ENCODE data around the gene PCLO.
A peak's percentile ranks its signal among the peaks of the same experiment; 100 is the strongest.
"Not testable (repeated sequence)": the region's sequence is repeated elsewhere in the genome, so short reads cannot be mapped to it uniquely, and the experiment has no call there.

Gene PCLO

DNA sequence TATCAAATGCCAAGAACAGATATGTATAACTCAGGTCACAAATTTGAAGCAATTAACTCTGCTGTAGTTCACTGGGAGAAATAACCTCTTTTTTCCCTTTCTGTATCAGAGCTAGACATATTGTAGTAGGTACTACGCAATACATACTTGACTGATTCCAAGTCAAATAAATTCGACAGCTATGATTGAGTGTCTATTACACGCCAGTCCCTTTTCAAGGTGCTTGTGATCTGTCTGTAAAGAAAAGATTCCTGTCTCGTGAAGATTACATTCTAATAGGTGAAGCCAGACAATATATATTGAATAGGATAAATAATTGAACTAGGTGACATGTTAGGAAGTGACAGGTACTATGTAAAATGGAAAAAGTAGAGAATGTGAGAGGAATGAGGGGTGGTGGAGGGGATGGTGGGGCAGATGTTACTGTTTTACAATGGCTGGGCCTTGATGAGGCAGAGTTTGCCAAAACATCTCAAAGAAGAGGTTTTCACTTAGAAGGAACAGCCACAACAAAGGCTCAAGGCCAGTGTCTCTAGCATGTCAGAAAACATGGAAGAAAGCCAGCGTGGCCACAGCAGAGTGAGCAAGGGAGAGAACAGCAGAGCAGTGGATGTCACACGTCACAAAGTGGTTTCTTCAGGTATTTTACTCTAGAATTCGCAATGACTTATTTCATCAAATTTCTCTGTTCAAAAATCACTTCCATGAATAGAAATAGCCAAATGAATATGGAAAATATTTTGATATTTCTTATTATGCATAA lies 436.5 kb downstream of the PCLO start:
- no peak for DNase-seq

DNA sequence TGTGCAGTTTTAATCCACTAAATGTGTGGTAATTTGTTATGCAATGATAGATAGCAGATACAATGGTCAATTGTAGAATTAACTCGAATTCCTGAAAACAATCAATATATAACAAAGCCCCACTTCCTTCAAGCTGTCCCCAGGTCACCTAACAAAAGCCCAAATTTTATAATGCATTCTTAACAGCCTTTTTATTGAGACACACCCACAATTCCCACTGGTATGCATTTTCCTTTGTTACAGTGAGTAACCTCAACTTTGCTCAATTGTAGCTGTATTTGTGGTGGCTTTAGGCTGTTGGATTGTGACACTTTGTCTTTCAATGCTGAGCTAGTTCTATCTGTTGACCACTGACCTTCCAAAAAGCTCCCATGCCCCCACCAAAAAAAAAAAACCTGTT lies 439.3 kb downstream of the PCLO start:
- no peak for DNase-seq

DNA sequence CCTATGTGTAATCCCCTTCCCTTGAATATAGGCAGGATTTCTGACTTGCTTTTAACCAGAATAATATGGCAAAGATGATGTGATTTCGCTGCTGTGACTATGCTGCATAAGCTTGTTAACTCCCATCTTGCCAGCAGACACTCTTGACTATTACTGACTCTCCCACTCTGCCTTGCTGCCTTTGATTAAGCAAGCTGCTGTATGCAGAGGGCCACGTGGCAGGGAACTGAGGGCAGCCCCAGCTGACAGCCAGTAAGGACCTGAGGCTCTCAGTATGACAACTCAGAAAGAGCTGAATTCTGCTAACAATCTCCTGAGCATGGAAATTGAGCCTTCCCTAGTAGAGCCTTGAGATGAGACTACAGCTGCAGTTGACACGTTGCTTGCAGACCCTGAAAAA lies 439.7 kb downstream of the PCLO start:
- peak; percentile 68 for DNase-seq

DNA sequence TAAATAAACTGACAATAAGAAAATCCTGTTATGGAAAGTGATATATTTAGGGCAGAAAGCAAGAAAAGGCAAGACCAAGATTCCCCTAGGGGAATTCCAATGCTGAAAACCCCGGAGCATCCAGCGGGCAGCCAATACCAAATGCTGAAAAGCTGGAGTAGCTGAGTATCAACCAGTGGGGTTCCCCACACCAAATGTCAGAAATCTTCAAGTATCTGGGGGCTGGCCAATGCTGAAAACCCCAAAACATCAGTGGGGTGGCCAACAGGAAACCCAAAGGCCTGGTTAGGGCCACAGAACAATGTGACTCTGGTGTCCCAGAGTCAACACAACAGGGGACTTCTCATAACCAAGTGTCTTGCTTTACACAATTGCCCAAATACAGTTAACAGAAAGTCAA lies 447.3 kb downstream of the PCLO start:
- DNase-seq = no peak

DNA sequence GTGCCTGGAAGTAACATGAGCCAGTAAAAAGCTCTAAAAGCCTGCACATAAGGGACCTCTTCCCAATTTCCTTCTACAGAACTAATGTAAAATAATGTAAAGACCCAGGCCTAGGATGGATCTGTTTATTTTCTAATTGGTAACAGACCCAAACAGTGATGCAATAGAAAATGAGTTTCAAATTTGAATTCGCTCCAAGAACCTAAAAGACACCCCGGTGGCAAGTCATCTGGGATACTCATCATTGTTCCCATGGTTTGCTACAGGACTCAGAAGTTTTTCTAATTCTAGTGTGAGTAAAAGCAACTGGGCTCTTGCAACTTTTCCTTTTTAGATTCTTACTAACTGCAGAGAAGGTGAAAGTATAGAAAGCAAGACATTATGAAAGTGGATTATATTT lies 447.8 kb downstream of the PCLO start:
- no peak for DNase-seq

DNA sequence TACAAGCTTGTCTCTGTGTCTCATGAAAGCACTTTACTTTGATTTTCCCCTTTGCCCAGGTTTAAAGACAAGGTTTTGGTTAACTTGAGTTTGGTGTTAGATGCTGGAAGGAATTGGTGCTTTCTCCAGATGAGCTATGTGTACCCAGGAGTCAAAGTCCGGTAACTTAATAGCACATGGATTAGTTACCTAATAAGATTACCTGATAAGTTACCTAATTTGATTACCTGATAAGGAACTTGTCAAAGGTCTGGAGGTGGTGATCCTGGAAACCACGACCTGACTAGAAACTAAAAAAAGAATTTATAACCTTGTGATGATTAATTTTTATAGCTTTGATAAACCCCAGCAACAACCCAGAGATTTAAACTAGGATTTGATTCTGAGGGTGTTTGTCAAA lies 449.2 kb downstream of the PCLO start:
- peak; percentile 67 for DNase-seq

DNA sequence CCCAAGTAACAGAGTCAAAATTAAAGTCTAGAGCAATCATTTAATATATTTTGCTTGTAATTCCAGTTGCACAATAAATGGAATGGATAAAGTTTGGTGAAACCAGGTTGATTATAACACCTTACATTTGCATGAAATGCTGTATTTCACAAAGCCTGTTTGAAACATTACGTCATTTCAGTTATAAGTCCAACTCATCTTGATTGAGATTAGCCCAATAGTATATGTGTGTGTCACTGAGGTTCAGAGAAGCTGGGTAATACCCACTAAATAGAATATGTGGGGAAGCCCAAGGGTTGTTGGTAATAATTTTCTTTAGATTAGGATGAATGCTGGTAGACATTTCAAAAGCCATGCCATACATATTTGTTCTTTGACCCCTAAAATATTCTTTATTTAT lies 456.3 kb downstream of the PCLO start:
- DNase-seq = not testable (repeated sequence)

DNA sequence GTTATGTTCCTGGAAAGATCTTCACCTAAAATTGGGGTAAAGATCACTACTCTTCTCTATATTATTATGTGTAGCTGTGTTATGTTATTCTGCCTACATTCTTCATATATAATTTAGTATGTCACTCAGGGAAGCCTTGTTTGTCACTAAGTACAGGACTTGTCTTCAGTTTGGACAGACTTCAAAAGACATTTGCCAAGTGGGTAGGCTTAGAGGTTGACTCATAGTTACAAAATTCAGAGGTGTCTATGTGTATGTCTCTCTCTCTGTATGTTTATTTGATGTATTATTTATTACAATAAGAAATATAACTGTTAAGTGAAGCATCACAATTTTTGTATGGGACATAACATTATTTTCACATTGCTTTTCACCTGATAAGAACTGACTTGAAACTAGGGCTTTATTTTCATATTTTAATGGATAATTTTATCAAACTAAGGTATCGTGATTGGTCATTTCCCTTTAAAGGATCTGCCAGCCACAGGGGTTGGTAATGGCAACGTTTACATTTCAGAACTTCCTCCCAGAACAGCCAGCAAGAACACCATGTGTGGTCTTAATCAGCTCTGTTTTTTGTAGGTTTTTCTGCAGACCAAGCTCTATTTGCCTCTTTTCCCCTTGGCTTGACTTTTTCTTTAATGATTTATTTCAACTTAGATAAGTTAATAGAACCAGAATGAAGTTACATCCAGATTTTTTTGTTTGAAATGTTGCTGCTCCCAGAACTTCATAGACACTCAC lies 457.0 kb downstream of the PCLO start:
- DNase-seq = no peak

DNA sequence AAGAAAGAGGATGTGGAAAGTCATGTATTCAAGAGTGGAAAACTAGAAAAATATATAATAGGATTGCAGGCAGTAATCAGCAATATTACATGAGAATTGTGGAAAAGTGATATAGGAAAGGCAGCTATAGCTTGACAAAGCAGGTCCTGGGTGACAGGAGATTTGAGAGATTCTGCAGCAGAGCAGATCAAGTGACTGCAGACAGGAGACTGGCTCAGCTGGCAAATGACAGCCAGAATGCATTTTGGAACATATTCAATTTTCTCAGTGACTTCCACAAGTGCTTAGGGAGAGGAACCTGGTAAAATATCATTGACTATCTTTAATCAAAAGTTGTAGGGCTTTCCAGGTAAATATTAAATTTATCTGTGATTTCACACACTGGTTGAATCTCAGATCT lies 458.6 kb downstream of the PCLO start:
- DNase-seq = no peak

All from NCI-H82 (cell line).